HUES48 (cell line): ENCODE data around the gene RPS6KA2.
A peak's percentile ranks its signal among the peaks of the same experiment; 100 is the strongest.
"Not testable (repeated sequence)": the region's sequence is repeated elsewhere in the genome, so short reads cannot be mapped to it uniquely, and the experiment has no call there.

Experiments used
- H3K27ac ChIP-seq: one replicate; pipeline ENCODE4 v1.7.0; 2013; ENCODE audit warnings: low read depth, low read length, inconsistent platforms
- H3K27me3 ChIP-seq: 2 replicates; pipeline ENCODE4 v1.6.1; 2013; ENCODE audit warnings: mild to moderate bottlenecking, low read length; ENCODE audit not compliant: control insufficient read depth, insufficient read depth
- H3K36me3 ChIP-seq: 2 replicates; pipeline ENCODE4 v1.6.1; 2013; ENCODE audit warnings: low read length; ENCODE audit not compliant: control insufficient read depth, insufficient read depth
- H3K4me1 ChIP-seq: 2 replicates; pipeline ENCODE4 v1.6.1; 2013; ENCODE audit warnings: mild to moderate bottlenecking, low read length; ENCODE audit not compliant: control insufficient read depth, insufficient read depth
- H3K4me3 ChIP-seq: 2 replicates; pipeline ENCODE4 v1.5.1; 2013; ENCODE audit warnings: mild to moderate bottlenecking, low read depth, low read length
- H3K9ac ChIP-seq: 2 replicates; pipeline ENCODE4 v1.6.1; 2013; ENCODE audit warnings: mild to moderate bottlenecking, low read depth, low read length, moderate library complexity
- H3K9me3 ChIP-seq: 2 replicates; pipeline ENCODE4 v1.6.1; 2013; ENCODE audit warnings: low read length; ENCODE audit not compliant: control insufficient read depth, insufficient read depth

Gene RPS6KA2

DNA sequence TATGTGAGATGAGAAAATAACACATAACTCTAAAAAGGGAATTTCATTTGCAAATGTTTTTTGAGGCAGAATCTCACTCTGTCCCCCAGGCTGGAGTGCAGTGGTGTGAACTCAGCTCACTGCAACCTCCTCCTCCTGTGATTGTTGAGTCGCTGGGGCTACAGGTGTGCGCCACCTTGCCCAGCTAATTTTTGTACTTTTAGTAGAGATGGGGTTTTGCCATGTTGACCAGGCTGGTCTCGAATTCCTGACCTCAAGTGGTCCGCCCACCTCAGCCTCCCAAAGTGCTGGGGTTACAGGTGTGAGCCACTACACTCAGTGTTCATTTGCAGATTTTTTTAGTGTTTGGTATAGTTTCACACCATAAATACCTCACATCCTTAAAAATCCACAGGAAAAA lies 7.5 kb upstream of the RPS6KA2 start:
- not testable (repeated sequence) for H3K4me1 ChIP-seq, H3K4me3 ChIP-seq, H3K36me3 ChIP-seq, H3K27ac ChIP-seq, H3K9me3 ChIP-seq, H3K9ac ChIP-seq
- H3K27me3 ChIP-seq, result peaks cover 12% of the 10 kb centered on the region

DNA sequence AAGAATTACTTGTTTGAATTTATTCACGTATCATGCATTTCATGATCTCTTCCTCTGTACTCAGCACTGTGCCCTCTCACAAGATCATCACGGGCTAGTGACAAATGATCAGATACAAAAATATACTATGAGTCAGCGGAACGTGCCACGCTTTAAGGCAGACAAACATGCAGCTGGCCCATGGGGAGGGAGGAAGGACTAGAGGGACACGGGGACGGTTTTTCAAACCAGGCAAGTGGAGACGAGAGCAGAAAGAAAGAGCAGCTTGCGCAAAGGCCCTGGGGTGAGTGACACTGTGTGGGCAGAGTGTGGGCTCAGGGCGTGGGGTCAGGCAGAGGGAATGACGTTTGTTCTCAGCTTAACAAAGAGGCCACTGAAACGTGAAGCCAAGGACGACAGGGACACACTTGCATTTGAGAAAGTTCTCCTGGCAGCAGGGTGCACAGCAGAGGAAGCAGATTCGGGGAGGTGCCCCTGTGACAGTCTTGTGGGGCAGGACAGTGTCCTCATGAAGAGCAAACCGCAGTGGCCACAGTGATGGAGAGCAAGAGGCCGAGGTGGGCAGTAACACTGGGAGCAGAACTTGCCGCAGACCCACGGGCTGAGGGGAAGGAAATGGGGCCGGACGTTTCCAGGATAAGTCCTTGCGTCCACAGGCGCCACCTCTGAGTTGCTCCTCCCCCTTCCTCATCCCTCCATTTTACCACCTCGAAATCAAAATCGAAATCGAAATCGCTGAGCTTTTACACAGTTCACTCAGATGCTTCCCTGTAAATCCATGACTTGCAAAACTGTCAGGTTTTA lies 6.9 kb upstream of the RPS6KA2 start:
- no peak overlapping the region for H3K4me3 ChIP-seq
- peaks cover 12% of the 10 kb centered on the region for H3K4me1 ChIP-seq
- H3K36me3 ChIP-seq, result no peaks in the 10 kb centered on the region
- peaks cover 19% of the 10 kb centered on the region for H3K27me3 ChIP-seq
- no peak overlapping the region for H3K9ac ChIP-seq
- H3K9me3 ChIP-seq, result no peaks in the 10 kb centered on the region
- H3K27ac ChIP-seq, result no peak overlapping the region

DNA sequence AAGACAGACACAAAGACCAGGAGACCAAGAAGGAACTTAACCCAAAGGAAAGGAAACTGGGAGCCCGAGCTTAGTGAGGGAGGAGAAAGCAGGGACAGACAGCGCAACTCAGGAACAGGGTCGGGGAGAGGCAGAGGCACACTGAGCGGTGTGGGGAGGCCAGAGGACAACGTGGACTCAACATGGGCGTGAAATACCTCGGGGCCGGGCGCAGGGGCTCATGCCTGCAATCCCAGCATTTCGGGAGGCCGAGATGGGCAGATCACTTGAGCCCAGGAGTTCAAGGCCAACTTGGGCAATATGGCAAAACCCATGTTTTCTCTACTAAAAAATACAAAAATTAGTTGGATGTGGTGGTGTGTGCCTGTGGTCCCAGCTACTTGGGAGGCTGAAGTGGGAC lies 5.7 kb upstream of the RPS6KA2 start:
- Histone ChIP-seq H3K9ac (no peak overlapping the region), H3K4me3 (no peak overlapping the region), H3K9me3 (no peaks in the 10 kb centered on the region), H3K36me3 (no peaks in the 10 kb centered on the region), H3K27me3 (peaks cover 26% of the 10 kb centered on the region), H3K27ac (no peak overlapping the region), H3K4me1 (peaks cover 19% of the 10 kb centered on the region)

DNA sequence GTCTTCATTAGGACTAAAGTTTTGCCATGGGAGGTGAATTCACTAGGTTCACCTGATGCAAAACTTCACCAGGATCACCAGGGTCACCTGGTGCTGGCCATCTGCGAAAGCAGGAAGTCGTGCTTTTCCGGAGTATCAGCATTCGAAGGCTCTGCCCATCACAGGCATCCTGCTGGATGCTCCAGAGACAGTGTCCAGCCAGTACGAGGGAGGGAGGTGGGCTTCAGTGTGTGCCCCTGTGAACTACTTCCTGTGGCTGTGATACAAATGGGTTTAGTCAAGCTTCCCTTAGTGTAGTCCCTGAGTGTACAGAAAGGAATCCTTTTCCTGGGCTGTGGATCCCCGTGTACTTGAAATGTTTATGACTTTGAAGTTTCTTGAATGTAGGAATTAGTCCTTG lies 3.4 kb upstream of the RPS6KA2 start:
- Histone ChIP-seq H3K9ac (no peak overlapping the region), H3K4me3 (no peak overlapping the region), H3K27ac (no peak overlapping the region), H3K27me3 (peaks cover 38% of the 10 kb centered on the region), H3K4me1 (peaks cover 26% of the 10 kb centered on the region), H3K9me3 (no peaks in the 10 kb centered on the region), H3K36me3 (no peaks in the 10 kb centered on the region)

DNA sequence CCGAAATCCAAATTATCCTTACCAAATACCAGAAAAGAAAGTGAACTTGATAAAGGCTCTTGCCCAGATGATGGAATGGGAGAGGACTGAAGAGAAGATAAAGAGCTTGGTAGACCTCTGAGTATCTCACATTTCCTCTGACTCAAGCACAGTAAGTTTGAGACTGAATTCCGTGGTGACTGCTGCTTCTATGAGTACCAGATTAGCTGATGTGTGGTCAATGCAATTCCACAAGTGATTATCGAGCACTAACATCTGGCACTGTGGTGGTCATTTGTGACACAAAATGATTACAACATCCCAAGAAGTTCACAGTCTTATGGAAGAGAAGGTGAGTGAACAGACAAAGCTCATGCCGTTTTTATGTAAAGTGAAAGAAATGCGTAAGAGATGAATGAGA lies 2.6 kb upstream of the RPS6KA2 start:
- Histone ChIP-seq H3K9me3 (no peaks in the 10 kb centered on the region), H3K27ac (no peak overlapping the region), H3K27me3 (peaks cover 40% of the 10 kb centered on the region), H3K36me3 (no peaks in the 10 kb centered on the region), H3K9ac (no peak overlapping the region), H3K4me3 (no peak overlapping the region), H3K4me1 (peaks cover 26% of the 10 kb centered on the region)

DNA sequence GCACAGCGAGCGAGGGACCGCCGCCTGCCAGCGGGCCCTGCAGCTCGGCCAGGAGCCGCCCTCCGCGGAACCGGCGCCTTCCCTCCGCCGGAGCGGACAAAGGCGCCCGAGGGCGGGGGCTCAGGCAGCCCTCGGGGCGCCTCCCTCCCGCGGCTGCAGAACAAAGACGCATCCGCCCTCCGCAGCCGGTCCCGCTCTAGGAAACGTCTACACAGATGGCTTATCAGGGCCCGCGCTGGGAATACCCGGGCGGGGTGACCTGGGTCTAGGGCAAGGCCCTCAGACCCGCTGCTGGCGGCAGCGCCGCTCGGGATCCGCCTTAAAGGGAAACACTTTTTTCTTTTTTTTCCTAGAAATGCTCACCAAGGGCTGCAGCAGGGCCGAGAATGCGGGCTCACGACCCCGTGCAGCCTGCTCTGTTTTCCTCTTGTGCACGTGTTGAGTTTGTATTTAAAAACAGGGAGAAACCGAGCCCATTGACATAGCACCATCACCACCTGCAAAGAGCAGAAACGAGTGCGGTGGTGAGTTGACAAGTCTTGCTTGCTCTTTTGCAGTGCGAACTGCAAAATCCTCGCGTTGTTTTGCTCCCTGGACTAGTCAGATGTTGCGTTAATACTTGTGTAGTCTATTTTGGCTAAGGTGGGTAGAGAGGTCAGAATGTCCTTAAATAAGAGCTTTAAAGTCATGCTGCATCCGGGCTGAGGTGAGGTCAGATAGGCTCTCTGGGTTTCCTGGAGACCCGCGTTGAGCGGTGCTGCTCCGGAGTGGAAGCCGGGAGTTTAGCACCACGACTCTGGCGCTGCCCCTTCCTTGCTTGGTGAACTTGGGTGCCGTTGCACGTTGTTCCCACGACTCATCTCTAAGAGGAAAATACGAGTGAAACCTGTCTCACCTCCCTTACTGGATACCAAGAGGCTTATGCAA lies 1.1 kb upstream of the RPS6KA2 start:
- Histone ChIP-seq H3K4me3 (peak overlapping the region; percentile 77), H3K4me1 (peaks cover 26% of the 10 kb centered on the region), H3K36me3 (no peaks in the 10 kb centered on the region), H3K9ac (peak overlapping the region; percentile 60), H3K27me3 (peaks cover 40% of the 10 kb centered on the region), H3K27ac (peak overlapping the region; percentile 86), H3K9me3 (no peaks in the 10 kb centered on the region)

DNA sequence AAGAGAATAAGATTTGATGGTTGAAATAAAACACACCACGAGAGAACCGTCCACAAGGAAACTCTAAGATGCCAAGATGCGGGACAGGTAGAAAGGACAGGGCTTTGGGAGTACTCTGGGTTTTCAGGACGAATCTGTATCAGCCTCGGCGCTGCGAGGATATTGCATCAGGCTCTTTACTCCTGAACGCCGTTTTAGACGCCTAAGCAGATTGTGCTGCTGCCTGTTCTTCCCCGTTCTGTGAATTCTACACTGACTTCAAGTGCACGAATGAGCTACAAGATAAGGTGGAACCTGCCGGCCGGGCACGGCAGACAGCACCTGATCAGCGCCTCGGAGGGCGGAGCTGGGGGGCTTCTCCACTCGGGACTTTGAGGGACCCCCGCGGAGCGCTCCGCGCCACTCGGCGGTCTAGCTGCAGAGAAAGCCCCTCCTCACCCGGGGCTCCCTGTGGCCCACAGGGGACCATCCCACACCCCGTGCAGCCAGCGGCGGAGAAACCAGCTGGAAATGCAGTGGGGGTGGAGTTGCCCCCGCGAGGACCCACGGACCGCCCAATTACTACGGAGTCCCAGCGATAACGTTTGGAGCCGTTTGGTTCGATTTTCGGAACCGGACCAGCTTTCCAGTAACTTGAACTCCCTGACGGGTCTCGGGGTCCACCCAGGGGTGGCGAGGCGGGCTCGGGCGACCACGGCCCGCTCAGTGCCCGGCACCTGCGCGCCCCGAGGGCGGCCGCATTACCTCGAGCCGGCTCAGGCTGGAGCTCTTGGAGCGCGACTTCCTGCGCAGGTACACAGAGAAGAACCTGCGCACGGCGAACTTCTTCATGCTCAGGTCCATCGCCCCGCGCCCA lies 646 bp downstream of the RPS6KA2 start:
- Histone ChIP-seq H3K27ac (no peak overlapping the region), H3K4me3 (peak overlapping the region; percentile 81), H3K9me3 (no peaks in the 10 kb centered on the region), H3K4me1 (peaks cover 31% of the 10 kb centered on the region), H3K36me3 (no peaks in the 10 kb centered on the region), H3K27me3 (peaks cover 40% of the 10 kb centered on the region), H3K9ac (peak overlapping the region; percentile 56)

DNA sequence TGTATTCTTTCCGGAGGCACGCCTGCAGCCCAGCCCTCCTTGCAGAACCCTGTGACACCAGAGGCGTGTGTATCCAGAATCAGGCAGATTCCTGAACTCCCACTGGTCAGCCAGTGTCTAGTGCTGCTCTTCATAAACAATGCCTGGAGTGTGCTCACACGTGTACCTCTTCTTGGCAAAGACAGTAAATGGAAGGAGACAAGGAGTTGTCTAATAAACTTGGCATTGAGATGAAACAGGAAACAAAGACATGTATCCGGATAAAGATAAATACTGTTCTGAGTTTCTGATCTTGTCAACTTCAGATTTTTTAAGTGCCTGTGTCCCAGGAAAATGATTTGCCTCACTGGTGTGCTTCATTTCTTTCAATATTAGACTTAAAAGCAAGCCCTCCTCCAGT lies 1.7 kb downstream of the RPS6KA2 start:
- Histone ChIP-seq H3K9ac (no peak overlapping the region), H3K9me3 (no peaks in the 10 kb centered on the region), H3K36me3 (no peaks in the 10 kb centered on the region), H3K4me1 (peaks cover 37% of the 10 kb centered on the region), H3K27ac (no peak overlapping the region), H3K4me3 (peak overlapping the region; percentile 81; the same call in 1 of the 2 replicates), H3K27me3 (peaks cover 36% of the 10 kb centered on the region)

DNA sequence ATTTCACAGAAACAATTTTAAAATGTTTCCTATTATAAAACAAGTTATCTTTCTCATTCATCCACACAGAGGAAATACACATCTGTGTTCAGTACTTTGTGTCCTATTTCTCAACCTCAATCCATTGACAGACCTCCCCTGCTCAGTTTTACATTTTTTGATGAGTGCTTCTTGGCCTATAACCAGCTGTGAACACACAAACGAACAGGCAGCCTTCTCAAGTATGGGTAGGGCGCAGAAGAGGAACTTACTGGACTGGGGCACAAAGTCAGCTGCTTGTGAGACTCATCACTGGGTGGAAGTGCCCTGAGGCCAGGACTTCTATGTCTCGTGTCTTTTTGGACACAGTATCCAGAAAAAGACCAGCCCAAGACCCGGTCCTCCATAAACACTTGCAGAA lies 2.8 kb downstream of the RPS6KA2 start:
- H3K4me3 ChIP-seq, result no peak overlapping the region
- peaks cover 25% of the 10 kb centered on the region for H3K27me3 ChIP-seq
- H3K9ac ChIP-seq, result no peak overlapping the region
- H3K4me1 ChIP-seq, result peaks cover 36% of the 10 kb centered on the region
- no peaks in the 10 kb centered on the region for H3K36me3 ChIP-seq
- H3K27ac ChIP-seq, result no peak overlapping the region
- no peaks in the 10 kb centered on the region for H3K9me3 ChIP-seq

DNA sequence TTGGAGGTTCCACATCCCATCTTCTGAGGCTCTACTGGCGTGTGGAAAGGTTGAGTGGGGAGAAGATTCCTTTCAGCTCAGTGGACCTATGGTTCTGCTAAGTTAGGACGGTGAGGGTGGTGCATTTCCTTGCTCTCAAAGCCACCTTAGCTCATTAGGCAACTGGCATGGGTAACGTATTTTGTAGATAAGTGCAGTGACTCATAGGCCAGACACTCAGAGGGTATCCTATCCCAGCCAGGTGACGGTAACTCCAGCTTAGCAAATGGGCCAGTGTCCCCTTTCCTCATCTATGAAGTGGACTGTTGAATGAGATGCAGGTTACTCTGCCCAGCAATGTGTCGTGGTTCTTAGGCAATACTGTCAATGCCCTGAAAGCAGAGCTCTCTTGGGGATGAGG lies 3.7 kb downstream of the RPS6KA2 start:
- peaks cover 29% of the 10 kb centered on the region for H3K4me1 ChIP-seq
- H3K27ac ChIP-seq, result no peak overlapping the region
- no peaks in the 10 kb centered on the region for H3K9me3 ChIP-seq
- H3K36me3 ChIP-seq, result peaks cover 4% of the 10 kb centered on the region; the same call in 1 of the 2 replicates
- no peak overlapping the region for H3K9ac ChIP-seq
- H3K27me3 ChIP-seq, result peaks cover 15% of the 10 kb centered on the region
- H3K4me3 ChIP-seq, result no peak overlapping the region
